ENCODE data around the gene PAIP1.
"Not testable (repeated sequence)": the region's sequence is repeated elsewhere in the genome, so short reads cannot be mapped to it uniquely, and the experiment has no call there.

PAIP1 gene

GRCh38 chr5:43556857-43557542 lies at the start of gene PAIP1:
Gene PAIP1, minus strand, starts transcription at chr5:43557077. Its CDS starts 231 bp downstream, at chr5:43556846.
- peak; percentile 83 for DNase-seq

- DNase-seq = no peak
These were observed 49.5 kb upstream of the PAIP1 start for GRCh38 chr5:43606351-43606750.

- DNase-seq = no peak
These were observed 47.8 kb upstream of the PAIP1 start for GRCh38 chr5:43604699-43605098.

GRCh38 chr5:43603344-43604217 lies 46.7 kb upstream of the PAIP1 start:
- DNase-seq = peak; percentile 81

GRCh38 chr5:43602461-43603343 lies 45.8 kb upstream of the PAIP1 start, which contains the start of gene NNT:
Gene NNT, plus strand, starts transcription at chr5:43603180. Its CDS starts 6,016 bp downstream, at chr5:43609196.
- DNase-seq = peak; percentile 64

- peak; percentile 6 for DNase-seq
These were observed 44.8 kb upstream of the PAIP1 start for GRCh38 chr5:43601454-43602260.

GRCh38 chr5:43598927-43599326 lies 42.0 kb upstream of the PAIP1 start:
- DNase-seq = not testable (repeated sequence)

- no peak for DNase-seq
These were observed 35.5 kb upstream of the PAIP1 start for GRCh38 chr5:43592363-43592762.

- no peak for DNase-seq
These were observed 33.8 kb upstream of the PAIP1 start for GRCh38 chr5:43590700-43591099.

- DNase-seq = no peak
These were observed 32.4 kb upstream of the PAIP1 start for GRCh38 chr5:43589310-43589709.

- DNase-seq = no peak
These were observed 32.0 kb upstream of the PAIP1 start for GRCh38 chr5:43588842-43589241.

- no peak for DNase-seq
These were observed 27.4 kb upstream of the PAIP1 start for GRCh38 chr5:43584166-43584699.

GRCh38 chr5:43583724-43584123 lies 26.8 kb upstream of the PAIP1 start:
- no peak for DNase-seq

- DNase-seq = no peak
These were observed 25.5 kb upstream of the PAIP1 start for GRCh38 chr5:43582082-43583005.

- no peak for DNase-seq
These were observed 24.5 kb upstream of the PAIP1 start for GRCh38 chr5:43581398-43581797.

GRCh38 chr5:43580402-43581210 lies 23.7 kb upstream of the PAIP1 start:
- DNase-seq = not testable (repeated sequence)

GRCh38 chr5:43573058-43573457 lies 16.2 kb upstream of the PAIP1 start:
- DNase-seq = no peak

- DNase-seq = no peak
These were observed 15.5 kb upstream of the PAIP1 start for GRCh38 chr5:43572357-43572756.

GRCh38 chr5:43571237-43571636 lies 14.4 kb upstream of the PAIP1 start:
- DNase-seq = no peak
